Thymus (tissue), 11 donors: Measurements from ENCODE around the gene ZNF771. TPM values are rescaled to one million over a fixed set of nuclear protein-coding genes. Genes with fewer than 3 reads are reported as not detected.

ENCODE experiments used
- DNase-seq, 9 donors: peaks; one replicate each; pipeline ENCODE4 v3.0.0-alpha.2; 2013; ENCODE audit warnings: low spot score in 9 of 9, low read depth in 6 of 9, missing footprints in 1 of 9
- H3K27ac ChIP-seq, 2 donors: one replicate each; pipeline ENCODE4 v1.5.1; 2013; ENCODE audit warnings: control low read depth in 1 of 2, low read depth in 1 of 2, low read length in 1 of 2, mild to moderate bottlenecking in 1 of 2, moderate library complexity in 1 of 2
- H3K27me3 ChIP-seq, 2 donors: one replicate each; pipeline ENCODE4 v1.5.1; 2013; ENCODE audit warnings: low read length in 1 of 2; ENCODE audit not compliant: control insufficient read depth in 2 of 2, insufficient read depth in 1 of 2
- H3K36me3 ChIP-seq, 2 donors: one replicate each; pipeline ENCODE4 v1.5.1; 2013; ENCODE audit warnings: low read length in 1 of 2, mild to moderate bottlenecking in 1 of 2, moderate library complexity in 1 of 2; ENCODE audit not compliant: control insufficient read depth in 2 of 2, insufficient read depth in 2 of 2
- H3K4me1 ChIP-seq, 2 donors: one replicate each; pipeline ENCODE4 v1.5.1; 2013; ENCODE audit warnings: low read length in 2 of 2; ENCODE audit not compliant: control insufficient read depth in 2 of 2, insufficient read depth in 2 of 2
- H3K4me3 ChIP-seq, 2 donors: one replicate each; pipeline ENCODE4 v1.5.1; 2013; ENCODE audit warnings: low read length in 2 of 2, control low read depth in 1 of 2, mild to moderate bottlenecking in 1 of 2
- H3K9me3 ChIP-seq, 2 donors: one replicate each; pipeline ENCODE4 v1.5.1; 2013; ENCODE audit warnings: low read length in 1 of 2, mild to moderate bottlenecking in 1 of 2; ENCODE audit not compliant: control insufficient read depth in 2 of 2, insufficient read depth in 1 of 2
- WGBS: extraction: QIAGEN DNeasy Blood & Tissue Kit; methylation state at CpG from one replicate; pipeline ENCODE4 v1.1.7; 2013; 5-methylcytosine and 5-hydroxymethylcytosine counted together
- polyA plus RNA-seq: library from polyadenylated mRNA; stranded (reverse); fragments of 200-250 nt; gene quantifications from one replicate; pipeline ENCODE4 v1.2.3, GENCODE V29; 2013
- total RNA-seq: library from RNA; stranded (reverse); fragments of 120-200 nt; gene quantifications from one replicate; pipeline ENCODE4 v1.2.4, GENCODE V29; 2013
- donor health status: healthy.

The ZNF771 gene
- total and polyA plus RNA-seq, 2 donors: 3.7 to 4.1 TPM

DNA sequence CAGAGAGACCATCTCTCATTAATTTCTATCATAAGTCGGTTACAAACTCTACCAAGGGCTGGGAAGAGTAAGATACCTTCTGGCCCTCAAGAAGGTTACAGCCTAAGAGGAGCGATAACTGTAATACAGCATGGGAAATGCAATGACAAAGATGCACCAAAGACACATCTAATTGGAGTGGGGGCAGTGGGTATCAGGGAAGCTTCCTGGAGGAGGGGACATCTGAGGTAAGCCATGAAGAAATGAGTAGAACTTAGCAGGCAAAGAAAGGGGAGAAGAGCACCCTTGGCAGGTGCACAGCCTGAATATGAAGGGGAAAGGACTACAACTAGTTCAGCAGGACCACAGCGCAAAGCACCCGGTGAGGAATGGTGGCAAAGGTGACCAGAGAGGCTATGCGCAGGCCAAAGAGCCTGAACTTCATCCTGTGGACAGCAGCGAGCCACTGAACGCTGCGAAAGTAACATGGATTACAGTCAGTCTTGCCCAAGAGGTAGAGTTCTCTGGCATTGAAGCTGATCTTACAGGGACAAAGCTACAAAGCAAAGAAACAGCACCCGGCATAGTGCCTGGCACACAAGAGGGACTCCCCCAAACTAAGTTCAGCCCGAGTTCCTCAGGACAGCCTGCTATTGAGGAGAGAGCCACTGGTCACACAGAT, 39.9 kb upstream of the ZNF771 start:
- no peak for DNase-seq
- WGBS: 93% methylated on average over 10 of the region's 10 CpGs
- Histone ChIP-seq H3K4me1 (peaks cover 32 to 49% of the 10 kb centered on the region in 2 donors), H3K27me3 (no peaks in the 10 kb centered on the region), H3K9me3 (peaks cover 0 to 5% of the 10 kb centered on the region in 2 donors), H3K36me3 (peaks cover 31 to 33% of the 10 kb centered on the region in 2 donors), H3K4me3 (peak overlapping the region in 1 of 2 donors; percentile 83), H3K27ac (no peak overlapping the region)

- H3K36me3 ChIP-seq: peaks cover 25% of the 10 kb centered on the region in 2 donors
- H3K27me3 ChIP-seq: no peaks in the 10 kb centered on the region
- peak overlapping the region in 1 of 2 donors; percentile 36 for H3K27ac ChIP-seq
- H3K4me3 ChIP-seq: peak overlapping the region; percentile 80 to 83
- 16% methylated on average over 8 of the region's 8 CpGs for WGBS
- H3K4me1 ChIP-seq: peaks cover 36 to 54% of the 10 kb centered on the region in 2 donors
- DNase-seq: no peak
- H3K9me3 ChIP-seq: peaks cover 0 to 8% of the 10 kb centered on the region in 2 donors
Measured at GRCh38 chr16:30368122-30368791, 39.1 kb upstream of the ZNF771 start.

- Histone ChIP-seq H3K4me1 (peaks cover 36 to 54% of the 10 kb centered on the region in 2 donors), H3K9me3 (peaks cover 0 to 8% of the 10 kb centered on the region in 2 donors), H3K27ac (peak overlapping the region; percentile 12 to 36), H3K4me3 (peak overlapping the region; percentile 80 to 83), H3K36me3 (peaks cover 23 to 24% of the 10 kb centered on the region in 2 donors), H3K27me3 (no peaks in the 10 kb centered on the region)
- no peak for DNase-seq
- WGBS: 10% methylated on average over 4 of the region's 4 CpGs
Measured at GRCh38 chr16:30368792-30369090, 38.7 kb upstream of the ZNF771 start.

DNA sequence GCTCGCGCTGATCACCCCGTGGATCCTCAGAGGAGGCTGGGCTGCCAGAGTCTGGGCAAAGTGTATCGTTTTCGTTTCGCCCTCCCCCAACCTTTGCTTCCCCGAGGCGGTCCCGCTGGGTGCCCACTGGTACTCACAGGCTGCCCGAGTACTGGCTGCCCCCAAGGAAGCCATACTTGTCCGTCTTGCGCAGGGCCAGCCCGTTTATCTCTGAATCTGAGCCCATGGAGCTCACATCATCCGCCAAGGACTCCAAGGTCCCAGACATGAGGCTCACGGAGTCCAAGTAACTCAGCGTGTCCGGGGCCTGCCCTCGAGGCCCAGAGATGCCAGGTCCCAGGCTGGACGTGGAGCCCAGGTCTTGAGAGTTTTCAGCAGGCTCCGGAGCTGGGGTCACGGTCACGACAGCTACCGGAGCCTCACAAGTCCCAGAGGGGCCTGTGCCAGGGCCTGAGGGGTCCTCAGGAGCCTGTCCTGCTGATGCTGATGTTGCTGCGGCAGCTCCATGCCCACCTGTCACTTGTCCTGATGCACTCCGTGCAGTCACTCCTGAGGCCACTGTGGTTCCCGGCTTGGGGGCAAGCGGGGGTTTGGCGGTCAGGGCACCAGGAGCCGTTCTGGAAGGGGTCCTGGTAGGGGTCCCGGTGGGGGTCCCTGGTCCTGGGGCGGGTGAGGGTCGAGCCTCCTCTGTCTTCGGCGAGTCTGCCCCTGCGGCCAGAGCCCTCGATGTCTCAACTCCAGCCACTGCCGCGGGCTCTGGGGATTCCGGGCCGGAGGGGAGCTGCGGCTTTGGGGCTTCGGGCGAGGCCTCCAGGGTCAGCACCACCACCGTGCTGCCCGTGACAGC, 38.1 kb upstream of the ZNF771 start:
- H3K4me3 ChIP-seq: peak overlapping the region; percentile 80 to 83
- H3K9me3 ChIP-seq: peaks cover 0 to 8% of the 10 kb centered on the region in 2 donors
- H3K36me3 ChIP-seq: peaks cover 20 to 23% of the 10 kb centered on the region in 2 donors
- H3K4me1 ChIP-seq: peaks cover 36 to 54% of the 10 kb centered on the region in 2 donors
- no peaks in the 10 kb centered on the region for H3K27me3 ChIP-seq
- H3K27ac ChIP-seq: peak overlapping the region in 1 of 2 donors; percentile 12
- peak in 1 of 9 donors; percentile 33 for DNase-seq
- WGBS: 2% methylated on average over 45 of the region's 45 CpGs

GRCh38 chr16:30369938-30370455, 37.4 kb upstream of the ZNF771 start:
- whole genome bisulfite sequencing: under 1% methylated on average over 76 of the region's 76 CpGs
- Histone ChIP-seq H3K9me3 (peaks cover 0 to 8% of the 10 kb centered on the region in 2 donors), H3K27me3 (no peaks in the 10 kb centered on the region), H3K4me1 (peaks cover 36 to 54% of the 10 kb centered on the region in 2 donors), H3K4me3 (peak overlapping the region; percentile 80 to 83), H3K36me3 (peaks cover 13 to 16% of the 10 kb centered on the region in 2 donors), H3K27ac (peak overlapping the region in 1 of 2 donors; percentile 82)
- DNase-seq: no peak

DNA sequence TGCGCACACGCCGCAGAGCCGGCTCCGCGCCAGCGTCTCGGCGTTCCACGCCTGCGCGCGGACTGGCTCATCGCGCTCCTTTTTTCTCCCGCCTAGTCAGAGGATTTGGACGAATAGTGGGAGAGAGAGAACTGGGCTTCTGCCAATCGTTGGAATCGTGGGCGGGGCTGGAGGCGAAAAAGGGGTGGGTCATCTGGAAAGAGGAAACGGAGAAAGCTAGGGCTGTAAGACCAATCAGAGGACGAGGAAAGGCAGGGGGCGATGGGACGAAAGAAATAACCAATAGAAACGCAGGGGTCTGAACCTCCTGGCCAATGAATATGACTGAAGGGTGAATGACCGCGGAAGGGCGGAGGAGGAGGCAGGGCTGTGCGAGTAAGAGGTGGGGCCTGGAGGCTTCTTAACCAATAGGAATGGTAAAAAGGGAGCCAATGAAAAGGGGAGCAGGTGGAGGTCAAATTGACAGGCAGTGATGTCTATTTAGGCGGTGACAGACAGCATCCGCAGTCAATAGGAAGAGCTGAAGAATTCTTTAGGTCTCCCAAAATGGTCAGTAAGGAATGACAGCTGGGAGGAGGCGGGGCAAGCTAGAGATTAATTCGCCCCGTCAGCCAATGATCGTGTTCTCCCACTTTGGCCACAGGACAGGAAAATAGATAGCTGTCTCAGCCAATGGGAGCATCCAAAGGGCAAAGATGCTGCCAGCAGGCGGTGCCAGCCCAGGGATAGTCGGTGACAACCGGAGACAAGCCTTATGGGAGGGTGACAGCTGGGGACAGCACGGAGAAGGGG, 36.8 kb upstream of the ZNF771 start, which contains the start of gene TBC1D10B:
TBC1D10B (minus strand) TSS at position 39 of the 792 bp plus-strand sequence. CDS start 311 bp downstream, outside the sequence.
- H3K27me3 ChIP-seq: no peaks in the 10 kb centered on the region
- WGBS: under 1% methylated on average over 40 of the region's 40 CpGs

DNA sequence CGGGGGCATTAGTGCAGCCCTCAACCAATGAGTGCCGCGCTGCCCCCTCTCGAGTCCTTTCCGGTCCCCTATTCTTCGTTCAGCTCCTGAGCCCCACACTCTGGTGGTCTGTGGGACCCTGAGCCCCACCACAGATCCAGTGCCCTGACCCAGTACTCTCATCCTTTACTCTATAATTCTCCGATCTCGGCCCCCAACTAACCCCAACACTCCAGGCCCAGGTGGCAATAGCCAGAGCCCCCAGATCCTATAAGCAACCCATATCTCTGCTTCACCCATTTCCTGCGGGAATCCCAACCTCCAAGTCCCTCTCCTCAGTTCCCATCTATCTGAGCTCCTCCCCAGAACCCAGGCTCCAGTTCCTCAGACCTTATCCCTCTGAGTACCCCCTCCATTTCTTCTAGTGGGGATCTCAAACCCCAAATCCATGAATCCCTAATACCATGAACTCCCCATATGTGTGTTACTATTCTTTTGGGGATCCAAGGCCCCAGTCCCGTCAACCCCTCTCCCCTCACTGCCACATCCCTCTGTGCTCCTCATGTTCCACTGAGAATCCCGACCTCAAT, 36.1 kb upstream of the ZNF771 start:
- H3K4me1 ChIP-seq: peaks cover 36 to 54% of the 10 kb centered on the region in 2 donors
- no peaks in the 10 kb centered on the region for H3K27me3 ChIP-seq
- no peak for DNase-seq
- peaks cover 3 to 8% of the 10 kb centered on the region in 2 donors for H3K36me3 ChIP-seq
- H3K9me3 ChIP-seq: peaks cover 0 to 8% of the 10 kb centered on the region in 2 donors
- H3K4me3 ChIP-seq: peak overlapping the region; percentile 53 to 60
- 25% methylated on average over 11 of the region's 11 CpGs for WGBS
- peak overlapping the region; percentile 52 to 97 for H3K27ac ChIP-seq

More for the DNA sequence above, 36.8 kb upstream of the ZNF771 start, which contains the start of gene TBC1D10B:
- H3K9me3 ChIP-seq: peaks cover 0 to 8% of the 10 kb centered on the region in 2 donors
- peaks cover 36 to 54% of the 10 kb centered on the region in 2 donors for H3K4me1 ChIP-seq
- peaks cover 7 to 10% of the 10 kb centered on the region in 2 donors for H3K36me3 ChIP-seq
- H3K4me3 ChIP-seq: peak within 1 kb of the TSS; percentile 80 to 83
- H3K27ac ChIP-seq: peak within 1 kb of the TSS; percentile 82 to 97
- DNase-seq: peak; percentile 95 to 100 (median 99)
